ENCODE results near the gene SCGB1C2.
"Not testable (repeated sequence)": the region's sequence is repeated elsewhere in the genome, so short reads cannot be mapped to it uniquely, and the experiment has no call there.

- not testable (repeated sequence) for TF ChIP-seq ZNF274 (IDR thresholded peaks at IDR 0.05; ENCODE audit: low read depth, low read length); YY1 (IDR thresholded peaks at IDR 0.05; ENCODE audit: insufficient read depth, insufficient read length)
Measured at GRCh38 chr17:137166-137807, at the start of gene SCGB1C2.

Data from NT2/D1 (cell line).